Neural crest cell (in vitro differentiated cells): ENCODE results near the gene AGO4. TPM values are rescaled to one million over a fixed set of nuclear protein-coding genes. Genes with fewer than 3 reads are reported as not detected.
A peak's percentile ranks its signal among the peaks of the same experiment; 100 is the strongest.

Experiments
- DNase-seq: peaks from one replicate; pipeline ENCODE4 v3.0.0; 2021; ENCODE audit warnings: low read depth, mixed read lengths, low spot score
- H3K27ac Mint-ChIP-seq: one replicate; pipeline ENCODE4 v1.8.0; 2021; ENCODE audit warnings: mild to moderate bottlenecking, mixed read lengths; ENCODE audit not compliant: unreplicated experiment
- H3K27me3 Mint-ChIP-seq: 2 replicates; pipeline ENCODE4 v1.8.0; 2021; ENCODE audit warnings: low read depth, mild to moderate bottlenecking, mixed read lengths
- H3K36me3 Mint-ChIP-seq: 2 replicates; pipeline ENCODE4 v1.8.0; 2021; ENCODE audit warnings: low read depth, mild to moderate bottlenecking, mixed read lengths
- H3K4me1 Mint-ChIP-seq: 2 replicates; pipeline ENCODE4 v1.8.0; 2021; ENCODE audit warnings: mixed read lengths
- H3K4me3 Mint-ChIP-seq: one replicate; pipeline ENCODE4 v1.8.0; 2021; ENCODE audit warnings: mild to moderate bottlenecking, mixed read lengths
- H3K9me3 Mint-ChIP-seq: 2 replicates; pipeline ENCODE4 v1.8.0; 2021; ENCODE audit warnings: mixed read lengths
- total RNA-seq: library from RNA; stranded (reverse); gene quantifications from 2 replicates; pipeline ENCODE4 v1.2.1, GENCODE V29; 2021
- TF ChIP-seq, protein P1 (sequence below): fragments of 200-600 bp; sonication (generic); conservative IDR thresholded peaks from 2 replicates; pipeline ENCODE4 v1.5.0; 2021; ENCODE audit warnings: antibody characterized with exemption, mild to moderate bottlenecking

The AGO4 gene
- total RNA-seq, 1 donor from 2014 or later = 17.1 TPM

- H3K36me3 Mint-ChIP-seq = peaks cover 27% of the 10 kb centered on the region
- peaks cover 6% of the 10 kb centered on the region for H3K4me1 Mint-ChIP-seq
- TF ChIP-seq, protein P1, sequence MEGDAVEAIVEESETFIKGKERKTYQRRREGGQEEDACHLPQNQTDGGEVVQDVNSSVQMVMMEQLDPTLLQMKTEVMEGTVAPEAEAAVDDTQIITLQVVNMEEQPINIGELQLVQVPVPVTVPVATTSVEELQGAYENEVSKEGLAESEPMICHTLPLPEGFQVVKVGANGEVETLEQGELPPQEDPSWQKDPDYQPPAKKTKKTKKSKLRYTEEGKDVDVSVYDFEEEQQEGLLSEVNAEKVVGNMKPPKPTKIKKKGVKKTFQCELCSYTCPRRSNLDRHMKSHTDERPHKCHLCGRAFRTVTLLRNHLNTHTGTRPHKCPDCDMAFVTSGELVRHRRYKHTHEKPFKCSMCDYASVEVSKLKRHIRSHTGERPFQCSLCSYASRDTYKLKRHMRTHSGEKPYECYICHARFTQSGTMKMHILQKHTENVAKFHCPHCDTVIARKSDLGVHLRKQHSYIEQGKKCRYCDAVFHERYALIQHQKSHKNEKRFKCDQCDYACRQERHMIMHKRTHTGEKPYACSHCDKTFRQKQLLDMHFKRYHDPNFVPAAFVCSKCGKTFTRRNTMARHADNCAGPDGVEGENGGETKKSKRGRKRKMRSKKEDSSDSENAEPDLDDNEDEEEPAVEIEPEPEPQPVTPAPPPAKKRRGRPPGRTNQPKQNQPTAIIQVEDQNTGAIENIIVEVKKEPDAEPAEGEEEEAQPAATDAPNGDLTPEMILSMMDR = no peak
- no peak overlapping the region for H3K27ac Mint-ChIP-seq
- no peak for DNase-seq
- no peak overlapping the region for H3K4me3 Mint-ChIP-seq
- H3K9me3 Mint-ChIP-seq = no peaks in the 10 kb centered on the region
- H3K27me3 Mint-ChIP-seq = no peaks in the 10 kb centered on the region
Measured at GRCh38 chr1:35832276-35832905, 24.6 kb downstream of the AGO4 start.

DNA sequence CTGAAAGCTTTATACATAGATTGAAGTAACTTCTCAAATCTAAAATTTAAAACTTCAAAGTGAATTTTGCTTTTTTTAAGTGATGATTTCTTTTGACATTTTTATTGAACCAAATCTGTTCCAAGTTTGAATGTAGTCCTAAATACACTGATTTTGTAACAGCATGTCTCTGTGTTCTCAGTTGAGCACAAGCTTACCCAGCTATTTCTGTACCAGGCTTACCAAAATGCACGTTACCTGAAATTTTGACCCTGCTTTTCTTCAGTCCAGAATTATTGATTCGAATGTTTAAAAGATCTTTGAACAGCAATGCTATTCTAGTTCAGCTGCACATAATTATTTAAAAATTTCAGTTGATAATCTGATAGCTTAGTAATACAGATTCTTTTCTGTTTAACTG lies 25.6 kb downstream of the AGO4 start:
- no peak for DNase-seq
- no peaks in the 10 kb centered on the region for H3K9me3 Mint-ChIP-seq
- TF ChIP-seq, protein P1 = no peak
- H3K4me1 Mint-ChIP-seq = peaks cover 6% of the 10 kb centered on the region
- no peak overlapping the region for H3K4me3 Mint-ChIP-seq
- peaks cover 32% of the 10 kb centered on the region for H3K36me3 Mint-ChIP-seq
- no peaks in the 10 kb centered on the region for H3K27me3 Mint-ChIP-seq
- no peak overlapping the region for H3K27ac Mint-ChIP-seq

- DNase-seq = no peak
- H3K27ac Mint-ChIP-seq = no peak overlapping the region
- peaks cover 6% of the 10 kb centered on the region for H3K4me1 Mint-ChIP-seq
- H3K36me3 Mint-ChIP-seq = peaks cover 34% of the 10 kb centered on the region
- no peaks in the 10 kb centered on the region for H3K27me3 Mint-ChIP-seq
- H3K9me3 Mint-ChIP-seq = no peaks in the 10 kb centered on the region
- TF ChIP-seq, protein P1 = no peak
- no peak overlapping the region for H3K4me3 Mint-ChIP-seq
Measured at GRCh38 chr1:35834218-35834617, 26.4 kb downstream of the AGO4 start.

- peak overlapping the region; percentile 19 for H3K27ac Mint-ChIP-seq
- H3K4me3 Mint-ChIP-seq = no peak overlapping the region
- peaks cover 34% of the 10 kb centered on the region for H3K36me3 Mint-ChIP-seq
- no peaks in the 10 kb centered on the region for H3K9me3 Mint-ChIP-seq
- peaks cover 6% of the 10 kb centered on the region for H3K4me1 Mint-ChIP-seq
- TF ChIP-seq, protein P1 = no peak
- no peaks in the 10 kb centered on the region for H3K27me3 Mint-ChIP-seq
- DNase-seq = peak; percentile 11
Measured at GRCh38 chr1:35835398-35835797, 27.6 kb downstream of the AGO4 start.

GRCh38 chr1:35836734-35837133 lies 28.9 kb downstream of the AGO4 start:
- Mint-ChIP-seq H3K9me3 (no peaks in the 10 kb centered on the region), H3K27me3 (no peaks in the 10 kb centered on the region), H3K4me3 (no peak overlapping the region), H3K27ac (no peak overlapping the region), H3K36me3 (peaks cover 29% of the 10 kb centered on the region), H3K4me1 (peaks cover 6% of the 10 kb centered on the region)
- TF ChIP-seq, protein P1 = no peak
- no peak for DNase-seq
